Right lobe of liver (tissue), 6 donors: ENCODE data around the gene DAB2. TPM values are rescaled to one million over a fixed set of nuclear protein-coding genes. Genes with fewer than 3 reads are reported as not detected.

ENCODE experiments used
- ATAC-seq, 4 donors: fragments of 200-7000 bp; cut with Tn5 transposase; one replicate each; pipeline ENCODE4 v1.9.1; 2020; ENCODE audit warnings: mild to moderate bottlenecking in 4 of 4, moderate library complexity in 4 of 4
- DNase-seq, 3 donors: peaks; one replicate each; pipeline ENCODE4 v3.0.0-alpha.2; 2020
- H3K27ac ChIP-seq, 3 donors: fragments of 200-600 bp; one replicate each; pipeline ENCODE4 v1.8.0; 2022
- H3K27me3 ChIP-seq, 2 donors: fragments of 200-600 bp; one replicate each; pipeline ENCODE4 v1.8.0; 2022
- H3K36me3 ChIP-seq, 4 donors: fragments of 200-600 bp; sonication (generic) in 1 of 4; one replicate each; pipeline versions ENCODE4 v1.5.1 to v1.8.0; 2017 to 2022; ENCODE audit warnings: control low read depth in 1 of 4
- H3K4me1 ChIP-seq, 4 donors: fragments of 200-600 bp; sonication (generic) in 1 of 4; one replicate each; pipeline versions ENCODE4 v1.5.1 to v1.8.0; 2017 to 2022; ENCODE audit warnings: control low read depth in 1 of 4
- H3K4me3 ChIP-seq, 3 donors: fragments of 200-600 bp; one replicate each; pipeline ENCODE4 v1.8.0; 2022
- H3K9me3 ChIP-seq, 4 donors: fragments of 200-600 bp; sonication (generic) in 1 of 4; one replicate each; pipeline versions ENCODE4 v1.5.1 to v1.8.0; 2017 to 2022; ENCODE audit warnings: control low read depth in 1 of 4
- CTCF ChIP-seq, 4 donors: fragments of 200-600 bp in 3 of 4; fragments of 450-650 bp in 1 of 4; IDR thresholded peaks; one replicate each; pipeline versions ENCODE4 v1.5.1 to v1.8.0; 2016 to 2022; ENCODE audit warnings: antibody characterized with exemption in 4 of 4, mild to moderate bottlenecking in 2 of 4
- POLR2A ChIP-seq: fragments of 450-650 bp; IDR thresholded peaks from one replicate; pipeline ENCODE4 v1.6.1; 2017; ENCODE audit warnings: antibody characterized with exemption, mild to moderate bottlenecking
- WGBS: methylation state at CpG from one replicate; pipeline ENCODE4 v1.1.6; 2018; ENCODE audit warnings: low coverage, low lambda C conversion rate; ENCODE audit not compliant: insufficient coverage; ENCODE audit errors: missing lambda C conversion rate; 5-methylcytosine and 5-hydroxymethylcytosine counted together
- intact Hi-C, 2 donors: fragments of 100-400 bp; cut with DNase I; formaldehyde crosslinking; loops; one replicate each; pipeline versions ENCODE4 v1.11.2 to v1.14.1; 2022
- total RNA-seq, 6 experiments: library from RNA; depleted of rRNA in 2 of 6; stranded (reverse); fragments of >200 nt in 2 of 6; fragmentation: NEBNext Ultra II Directional in 3 of 6; extraction: Animal tissue kit (Norgen Biotek cat#: 25700) in 3 of 6; gene quantifications; one replicate each; pipeline versions ENCODE4 v1.1.0 to v1.2.4, GENCODE V29; 2016 to 2023
- donor health status: DM: no; HTN: yes; CAD: no.
- donor health status: DM: no; HTN: no; CAD: no.
- donor health status: DM: no; HTN: no; CAD: no.
- donor health status: DM: no; HTN: yes; CAD: no.
- donor health status: DM: no; HTN: yes; CAD: no.

Gene DAB2
- total RNA-seq, 6 experiments from 2014 or later = 7.3 to 32.8 (median 14.0) TPM

GRCh38 chr5:39433848-39434247 is 9.1 kb upstream of the DAB2 start:
- no peaks in the 10 kb centered on the region for H3K27me3 ChIP-seq
- H3K4me1 ChIP-seq = peaks cover 0 to 9% (median 2%) of the 10 kb centered on the region in 4 donors
- H3K27ac ChIP-seq = no peak overlapping the region
- ATAC-seq = no peak
- DNase-seq = no peak
- H3K4me3 ChIP-seq = no peak overlapping the region
- no peaks in the 10 kb centered on the region for H3K36me3 ChIP-seq
- no peak for TF ChIP-seq POLR2A
- no peak for TF ChIP-seq CTCF (IDR thresholded peaks at IDR 0.05)
- WGBS = 61% methylated on average over 4 of the region's 4 CpGs
- no peaks in the 10 kb centered on the region for H3K9me3 ChIP-seq
- intact Hi-C loops = no loop called here

GRCh38 chr5:39432696-39433530 is 8.1 kb upstream of the DAB2 start:
- H3K4me3 ChIP-seq = no peak overlapping the region
- H3K27ac ChIP-seq = no peak overlapping the region
- TF ChIP-seq POLR2A (no peak), CTCF (IDR thresholded peaks at IDR 0.05) (no peak)
- no peak for ATAC-seq
- no peak for DNase-seq
- intact Hi-C loops = no loop called here
- H3K4me1 ChIP-seq = peaks cover 0 to 8% (median 2%) of the 10 kb centered on the region in 4 donors
- H3K36me3 ChIP-seq = no peaks in the 10 kb centered on the region
- H3K27me3 ChIP-seq = no peaks in the 10 kb centered on the region
- H3K9me3 ChIP-seq = no peaks in the 10 kb centered on the region
- 63% methylated on average over 12 of the region's 12 CpGs for WGBS

- no peak overlapping the region for H3K4me3 ChIP-seq
- WGBS = 74% methylated on average over 2 of the region's 2 CpGs
Measured at GRCh38 chr5:39430461-39430860, 5.7 kb upstream of the DAB2 start.

GRCh38 chr5:39428640-39429039 is 3.9 kb upstream of the DAB2 start:
- TF ChIP-seq CTCF (IDR thresholded peaks at IDR 0.05) (no peak), POLR2A (no peak)
- Histone ChIP-seq H3K9me3 (no peaks in the 10 kb centered on the region), H3K4me3 (no peak overlapping the region), H3K27me3 (no peaks in the 10 kb centered on the region), H3K36me3 (no peaks in the 10 kb centered on the region), H3K4me1 (peaks cover 0 to 4% (median 0%) of the 10 kb centered on the region in 4 donors), H3K27ac (no peak overlapping the region)
- intact Hi-C loops = no loop called here
- WGBS = 94% methylated on average over 3 of the region's 4 CpGs
- DNase-seq (no peak), ATAC-seq (no peak)

More at GRCh38 chr5:39430461-39430860, 5.7 kb upstream of the DAB2 start:
- Histone ChIP-seq H3K9me3 (no peaks in the 10 kb centered on the region), H3K36me3 (no peaks in the 10 kb centered on the region), H3K27me3 (no peaks in the 10 kb centered on the region), H3K4me1 (no peaks in the 10 kb centered on the region), H3K27ac (no peak overlapping the region)
- DNase-seq = no peak
- ATAC-seq = no peak
- TF ChIP-seq POLR2A (no peak), CTCF (IDR thresholded peaks at IDR 0.05) (no peak)
- intact Hi-C loops = no loop called here
